Panc1 (cell line): ENCODE data around the gene DUS1L.
A peak's percentile ranks its signal among the peaks of the same experiment; 100 is the strongest.

ENCODE experiments used
- POLR2AphosphoS5 ChIP-seq: IDR thresholded peaks from 2 replicates; pipeline ENCODE4 v1.6.1; 2012; ENCODE audit warnings: mild to moderate bottlenecking, low read depth, low read length, moderate library complexity
- SIN3A ChIP-seq: IDR thresholded peaks from 2 replicates; pipeline ENCODE4 v1.6.1; 2012; ENCODE audit warnings: low read depth, mild to moderate bottlenecking, low read length, moderate library complexity, borderline replicate concordance; ENCODE audit not compliant: insufficient read depth
- TCF7L2 ChIP-seq: IDR thresholded peaks from 2 replicates; pipeline ENCODE4 v1.6.1; 2011; ENCODE audit warnings: mild to moderate bottlenecking, low read depth, low read length, inconsistent platforms
- TF ChIP-seq, protein P1 (sequence below): fragments of 450-650 bp; IDR thresholded peaks from 2 replicates; pipeline ENCODE4 v1.5.1; 2017; ENCODE audit warnings: mild to moderate bottlenecking
- TF ChIP-seq, protein P2 (sequence below), 2 experiments: IDR thresholded peaks; 2 replicates each; pipeline ENCODE4 v1.6.1; 2011 to 2012; ENCODE audit warnings: low read depth in 2 of 2, control low read depth in 1 of 2, low read length in 1 of 2, mild to moderate bottlenecking in 1 of 2, moderate library complexity in 1 of 2; ENCODE audit not compliant: insufficient read depth in 1 of 2

DNA sequence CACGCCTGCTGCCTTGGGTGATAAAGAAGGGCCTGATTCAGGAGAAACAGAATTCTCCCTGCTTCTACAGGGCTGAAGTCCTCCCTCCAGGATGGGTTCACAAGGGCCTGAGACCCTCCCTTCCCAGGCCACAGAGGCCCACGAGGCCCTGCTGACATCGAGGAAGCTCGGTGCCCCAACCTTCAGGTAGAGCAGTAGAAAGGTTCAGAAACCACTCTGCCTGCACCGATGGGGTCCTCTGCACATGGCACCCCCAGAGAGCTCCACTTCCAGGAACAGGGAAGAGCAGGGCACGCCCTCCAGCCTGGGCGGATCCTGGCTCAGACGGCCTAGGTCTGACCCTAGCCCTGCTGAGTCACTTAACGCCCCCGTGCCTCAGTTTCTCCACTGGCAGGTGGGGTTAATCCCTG is 43.7 kb downstream of the DUS1L start:
- TF ChIP-seq, protein P1, sequence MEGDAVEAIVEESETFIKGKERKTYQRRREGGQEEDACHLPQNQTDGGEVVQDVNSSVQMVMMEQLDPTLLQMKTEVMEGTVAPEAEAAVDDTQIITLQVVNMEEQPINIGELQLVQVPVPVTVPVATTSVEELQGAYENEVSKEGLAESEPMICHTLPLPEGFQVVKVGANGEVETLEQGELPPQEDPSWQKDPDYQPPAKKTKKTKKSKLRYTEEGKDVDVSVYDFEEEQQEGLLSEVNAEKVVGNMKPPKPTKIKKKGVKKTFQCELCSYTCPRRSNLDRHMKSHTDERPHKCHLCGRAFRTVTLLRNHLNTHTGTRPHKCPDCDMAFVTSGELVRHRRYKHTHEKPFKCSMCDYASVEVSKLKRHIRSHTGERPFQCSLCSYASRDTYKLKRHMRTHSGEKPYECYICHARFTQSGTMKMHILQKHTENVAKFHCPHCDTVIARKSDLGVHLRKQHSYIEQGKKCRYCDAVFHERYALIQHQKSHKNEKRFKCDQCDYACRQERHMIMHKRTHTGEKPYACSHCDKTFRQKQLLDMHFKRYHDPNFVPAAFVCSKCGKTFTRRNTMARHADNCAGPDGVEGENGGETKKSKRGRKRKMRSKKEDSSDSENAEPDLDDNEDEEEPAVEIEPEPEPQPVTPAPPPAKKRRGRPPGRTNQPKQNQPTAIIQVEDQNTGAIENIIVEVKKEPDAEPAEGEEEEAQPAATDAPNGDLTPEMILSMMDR = no peak
- TF ChIP-seq TCF7L2 (no peak), POLR2AphosphoS5 (no peak), SIN3A (0 out of 2 replicates have a peak, but pooled peaks have one; percentile 16)
- TF ChIP-seq, protein P2, sequence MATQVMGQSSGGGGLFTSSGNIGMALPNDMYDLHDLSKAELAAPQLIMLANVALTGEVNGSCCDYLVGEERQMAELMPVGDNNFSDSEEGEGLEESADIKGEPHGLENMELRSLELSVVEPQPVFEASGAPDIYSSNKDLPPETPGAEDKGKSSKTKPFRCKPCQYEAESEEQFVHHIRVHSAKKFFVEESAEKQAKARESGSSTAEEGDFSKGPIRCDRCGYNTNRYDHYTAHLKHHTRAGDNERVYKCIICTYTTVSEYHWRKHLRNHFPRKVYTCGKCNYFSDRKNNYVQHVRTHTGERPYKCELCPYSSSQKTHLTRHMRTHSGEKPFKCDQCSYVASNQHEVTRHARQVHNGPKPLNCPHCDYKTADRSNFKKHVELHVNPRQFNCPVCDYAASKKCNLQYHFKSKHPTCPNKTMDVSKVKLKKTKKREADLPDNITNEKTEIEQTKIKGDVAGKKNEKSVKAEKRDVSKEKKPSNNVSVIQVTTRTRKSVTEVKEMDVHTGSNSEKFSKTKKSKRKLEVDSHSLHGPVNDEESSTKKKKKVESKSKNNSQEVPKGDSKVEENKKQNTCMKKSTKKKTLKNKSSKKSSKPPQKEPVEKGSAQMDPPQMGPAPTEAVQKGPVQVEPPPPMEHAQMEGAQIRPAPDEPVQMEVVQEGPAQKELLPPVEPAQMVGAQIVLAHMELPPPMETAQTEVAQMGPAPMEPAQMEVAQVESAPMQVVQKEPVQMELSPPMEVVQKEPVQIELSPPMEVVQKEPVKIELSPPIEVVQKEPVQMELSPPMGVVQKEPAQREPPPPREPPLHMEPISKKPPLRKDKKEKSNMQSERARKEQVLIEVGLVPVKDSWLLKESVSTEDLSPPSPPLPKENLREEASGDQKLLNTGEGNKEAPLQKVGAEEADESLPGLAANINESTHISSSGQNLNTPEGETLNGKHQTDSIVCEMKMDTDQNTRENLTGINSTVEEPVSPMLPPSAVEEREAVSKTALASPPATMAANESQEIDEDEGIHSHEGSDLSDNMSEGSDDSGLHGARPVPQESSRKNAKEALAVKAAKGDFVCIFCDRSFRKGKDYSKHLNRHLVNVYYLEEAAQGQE (IDR thresholded peaks at IDR 0.05; ENCODE audit: insufficient read depth in 1 of 2, low read depth in 2 of 2, low read length in 1 of 2) = no peak
